MCF 10A (cell line): ENCODE data around the gene TMEM63A. TPM values are rescaled to one million over a fixed set of nuclear protein-coding genes. Genes with fewer than 3 reads are reported as not detected.
"Not testable (repeated sequence)": the region's sequence is repeated elsewhere in the genome, so short reads cannot be mapped to it uniquely, and the experiment has no call there.

Experiments
- BruUV-seq: library from RNA; stranded (reverse); fragments of 400-500 nt; replicated peaks from 2 replicates; lab custom pipeline; 2021; lab: Mats Ljungman, UMichigan
- CTCF ChIA-PET: fragments of 300-600 bp; sonication (Branson Sonifier 250); formaldehyde crosslinking; extraction: SDS; loops from one replicate; lab custom pipeline; 2021; ENCODE audit warnings: antibody characterized with exemption, inconsistent platforms; lab: Yijun Ruan, JAX
- POLR2A ChIA-PET: fragments of 300-600, 350-650 bp; sonication (Branson Sonifier 250); formaldehyde crosslinking; extraction: SDS; loops from one replicate; lab custom pipeline; 2020; ENCODE audit warnings: antibody characterized with exemption, inconsistent platforms; lab: Yijun Ruan, JAX
- DNase-seq: peaks from one replicate; pipeline ENCODE4 v3.0.0-alpha.2; 2018; ENCODE audit not compliant: unreplicated experiment
- H3K27ac Mint-ChIP-seq: one replicate; pipeline ENCODE4 v1.8.0; 2022; ENCODE audit warnings: mild to moderate bottlenecking, low read depth, mixed read lengths; ENCODE audit not compliant: unreplicated experiment
- H3K27me3 Mint-ChIP-seq: one replicate; pipeline ENCODE4 v1.8.0; 2022; ENCODE audit warnings: mixed read lengths; ENCODE audit not compliant: insufficient read depth, unreplicated experiment
- H3K36me3 Mint-ChIP-seq: one replicate; pipeline ENCODE4 v1.8.0; 2022; ENCODE audit warnings: mild to moderate bottlenecking, moderate library complexity, mixed read lengths; ENCODE audit not compliant: insufficient read depth, unreplicated experiment
- H3K4me1 Mint-ChIP-seq: one replicate; pipeline ENCODE4 v1.8.0; 2022; ENCODE audit warnings: mixed read lengths; ENCODE audit not compliant: insufficient read depth, unreplicated experiment
- H3K4me3 Mint-ChIP-seq: one replicate; pipeline ENCODE4 v1.8.0; 2022; ENCODE audit warnings: mild to moderate bottlenecking, moderate library complexity, mixed read lengths; ENCODE audit not compliant: unreplicated experiment
- H3K9me3 Mint-ChIP-seq: one replicate; pipeline ENCODE4 v1.8.0; 2022; ENCODE audit warnings: mixed read lengths; ENCODE audit not compliant: unreplicated experiment
- CTCF ChIP-seq: fragments of 200-600 bp; IDR thresholded peaks from one replicate; pipeline ENCODE4 v1.8.0; 2022; ENCODE audit warnings: antibody characterized with exemption, mild to moderate bottlenecking; ENCODE audit not compliant: unreplicated experiment
- intact Hi-C: fragments of 100-400 bp; cut with micrococcal nuclease; formaldehyde crosslinking; loops from 2 replicates; pipeline ENCODE4 v1.14.1; 2022
- microRNA-seq: library from miRNA; unstranded; fragments of <30 nt; microRNA quantifications from one replicate; pipeline ENCODE4 v1.2.0, GENCODE V29; 2022
- total RNA-seq: library from RNA; stranded (reverse); gene quantifications from 2 replicates; pipeline ENCODE4 v1.2.3, GENCODE V29; 2022

Gene TMEM63A
- total RNA-seq, 1 experiment from 2014 or later, result 52.1 TPM

GRCh38 chr1:225808136-225808535 is 74.0 kb downstream of the TMEM63A start:
- POLR2A ChIA-PET, result interaction anchor here (0.5 to 7.5 kb wide), 8 partner anchors 15 to 322 kb away, joined by 3 to 135 read pairs (median 5); partner anchors contain the start of genes PYCR2, SRP9 and TMEM63A
- no peak for TF ChIP-seq CTCF
- intact Hi-C loops, result no loop called here
- no peak for DNase-seq
- Mint-ChIP-seq H3K27ac (no peak overlapping the region), H3K36me3 (peaks cover 7% of the 10 kb centered on the region), H3K9me3 (no peaks in the 10 kb centered on the region), H3K4me3 (no peak overlapping the region), H3K27me3 (no peaks in the 10 kb centered on the region), H3K4me1 (peaks cover 20% of the 10 kb centered on the region)
- BruUV-seq, result no TSS peak
- CTCF ChIA-PET, result interaction anchor here (0.6 to 6.5 kb wide), 9 partner anchors 7 to 1993 kb away, joined by 3 to 75 read pairs (median 6); partner anchors contain the start of genes SRP9 and TMEM63A

- POLR2A ChIA-PET, result interaction anchor here (0.6 to 1.2 kb wide), 3 partner anchors 19 to 344 kb away, joined by 3 to 5 read pairs (median 3); partner anchors contain the start of gene SRP9
- CTCF ChIA-PET, result interaction anchor here (0.6 to 6.5 kb wide), 4 partner anchors 10 to 246 kb away, joined by 3 to 75 read pairs (median 4); partner anchors contain the start of gene SRP9
These were observed 75.4 kb downstream of the TMEM63A start for GRCh38 chr1:225806736-225807135.

GRCh38 chr1:225806249-225806648 is 75.9 kb downstream of the TMEM63A start:
- Mint-ChIP-seq H3K4me3 (no peak overlapping the region), H3K4me1 (peaks cover 10% of the 10 kb centered on the region), H3K27ac (no peak overlapping the region), H3K36me3 (peaks cover 7% of the 10 kb centered on the region), H3K27me3 (no peaks in the 10 kb centered on the region), H3K9me3 (no peaks in the 10 kb centered on the region)
- CTCF ChIA-PET, result interaction anchor here (0.6 to 0.9 kb wide), 4 partner anchors 9 to 332 kb away, joined by 3 to 4 read pairs (median 4); no protein-coding TSS in a partner anchor
- TF ChIP-seq CTCF, result no peak
- no TSS peak for BruUV-seq
- POLR2A ChIA-PET, result interaction anchor here (0.6 to 1.7 kb wide), 7 partner anchors 14 to 343 kb away, joined by 3 to 5 read pairs (median 4); partner anchors contain the start of gene SRP9
- no peak for DNase-seq
- intact Hi-C loops, result no loop called here

More at GRCh38 chr1:225806736-225807135, 75.4 kb downstream of the TMEM63A start:
- H3K27me3 Mint-ChIP-seq, BruUV-seq, intact Hi-C loops, H3K27ac Mint-ChIP-seq, H3K9me3 Mint-ChIP-seq, H3K36me3 Mint-ChIP-seq, DNase-seq, H3K4me3 Mint-ChIP-seq: not testable (repeated sequence)
- H3K4me1 Mint-ChIP-seq, result peaks cover 13% of the 10 kb centered on the region

GRCh38 chr1:225801146-225801545 is 81.0 kb downstream of the TMEM63A start:
- H3K4me3 Mint-ChIP-seq, H3K9me3 Mint-ChIP-seq, H3K36me3 Mint-ChIP-seq, DNase-seq, H3K27ac Mint-ChIP-seq, intact Hi-C loops, BruUV-seq, H3K4me1 Mint-ChIP-seq, H3K27me3 Mint-ChIP-seq: not testable (repeated sequence)
- ChIA-PET CTCF (interaction anchor here (0.6 to 4.6 kb wide), 6 partner anchors 9 to 179 kb away, joined by 3 to 34 read pairs (median 6); partner anchors contain the start of gene EPHX1), POLR2A (interaction anchor here (0.7 to 3.2 kb wide), 5 partner anchors 9 to 129 kb away, joined by 3 to 20 read pairs (median 9); partner anchors contain the start of genes EPHX1 and SRP9)

GRCh38 chr1:225796097-225796496 is 86.1 kb downstream of the TMEM63A start:
- DNase-seq, CTCF ChIA-PET, BruUV-seq, H3K27ac Mint-ChIP-seq, H3K4me3 Mint-ChIP-seq, H3K27me3 Mint-ChIP-seq, intact Hi-C loops, H3K9me3 Mint-ChIP-seq, H3K4me1 Mint-ChIP-seq: not testable (repeated sequence)
- peaks cover 20% of the 10 kb centered on the region for H3K36me3 Mint-ChIP-seq
- POLR2A ChIA-PET, result interaction anchor here (1.3 to 1.7 kb wide), 2 partner anchors 14 to 17 kb away, joined by 6 to 7 read pairs; partner anchors contain the start of gene EPHX1

Small RNAs within 50 kb of the gene (microRNA-seq; reads per million reads assigned to microRNA genes)
- gene MIR6741, result 1.3 reads per million, percentile 3 among the genes with 10 or more reads in this experiment

Other genes with a start within 250 kb of the TMEM63A start
- gene ENAH, start 229.3 kb downstream of the TMEM63A start, total RNA-seq, result 346 and 420 TPM in 2 replicates
- 417 and 511 TPM in 2 replicates for gene SRP9, start 104.6 kb downstream of the TMEM63A start, total RNA-seq
- gene EPHX1, start 72.3 kb downstream of the TMEM63A start, total RNA-seq, result 25.0 and 35.8 TPM in 2 replicates
- gene LEFTY1, start 6.8 kb upstream of the TMEM63A start, total RNA-seq, result not detected in 2 replicates
- gene PYCR2, start 41.9 kb upstream of the TMEM63A start, total RNA-seq, result 172 and 173 TPM in 2 replicates
- not detected in 2 replicates for gene LEFTY2, start 58.8 kb upstream of the TMEM63A start, total RNA-seq
- 59.3 and 61.8 TPM in 2 replicates for gene SDE2, start 117.0 kb upstream of the TMEM63A start, total RNA-seq
- 635 and 710 TPM in 2 replicates for gene H3-3A, start 180.3 kb upstream of the TMEM63A start, total RNA-seq